Measurements from ENCODE around the gene USP21.
A peak's percentile ranks its signal among the peaks of the same experiment; 100 is the strongest.

USP21 gene

DNA sequence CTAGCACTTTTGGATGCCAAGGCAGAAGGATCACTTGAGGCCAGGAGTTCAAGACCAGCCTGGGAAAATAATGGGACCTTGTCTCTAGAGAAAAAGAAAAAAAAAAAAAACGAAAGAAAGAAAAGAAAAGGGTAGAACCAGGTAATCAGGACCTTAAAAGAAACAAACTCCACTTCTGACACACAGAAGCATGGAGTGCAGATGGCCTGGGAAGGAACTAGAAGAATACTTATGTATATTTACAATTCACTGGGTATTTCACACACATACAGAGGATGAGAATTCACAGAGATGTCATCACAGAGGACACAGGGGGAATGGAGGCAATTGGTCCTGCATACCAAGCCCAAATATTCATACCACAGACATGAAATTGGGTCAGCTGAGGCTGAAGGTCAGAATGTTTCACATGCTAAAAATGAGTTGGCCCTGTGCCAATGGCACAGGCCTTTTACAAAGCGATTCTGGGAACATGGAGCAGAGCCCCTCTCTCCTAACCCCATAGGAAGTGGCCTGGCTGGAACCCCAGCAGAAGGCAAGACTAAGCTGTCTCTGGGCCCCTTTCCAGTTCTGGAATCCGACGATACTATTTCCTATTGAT is 13.6 kb downstream of the USP21 start:
- Histone ChIP-seq H3K27ac (ENCODE audit: low read length) (peak overlapping the region; percentile 4; the same call in 1 of the 2 replicates), H3K4me1 (ENCODE audit: low read length) (peaks cover 35% of the 10 kb centered on the region), H3K9me2 (replicated peaks; ENCODE audit: insufficient read depth, low read length) (no peaks in the 10 kb centered on the region), H3K27me3 (replicated peaks; ENCODE audit: insufficient read depth, low read length) (no peaks in the 10 kb centered on the region), H3K9ac (ENCODE audit: low read length) (no peak overlapping the region; the same call in 1 of the 2 replicates), H3K36me3 (replicated peaks; ENCODE audit: insufficient read depth, low read length) (peaks cover 43% of the 10 kb centered on the region), H3K9me3 (replicated peaks; ENCODE audit: insufficient read depth, low read length) (no peaks in the 10 kb centered on the region), H4K20me1 (ENCODE audit: insufficient read depth, low read length) (0 out of 2 replicates have a peak, but pooled peaks cover 6% of the 10 kb centered on the region), H3K4me3 (ENCODE audit: low read length) (no peak overlapping the region), H2AFZ (ENCODE audit: low read length) (no peak overlapping the region), H3F3A (ENCODE audit: insufficient read depth, low read length) (peaks cover 50% of the 10 kb centered on the region), H3K4me2 (ENCODE audit: low read depth, low read length) (peak overlapping the region; percentile 11; the same call in 1 of the 2 replicates), H3K79me2 (ENCODE audit: low read length) (peaks cover 62% of the 10 kb centered on the region)
- no peak for TF ChIP-seq EZH2 (optimal IDR thresholded peaks at IDR 0.05; ENCODE audit: low read depth, low read length)
- TF ChIP-seq EZH2phosphoT487 (IDR thresholded peaks at IDR 0.05; ENCODE audit: low read length): no peak
- TF ChIP-seq, protein P1, sequence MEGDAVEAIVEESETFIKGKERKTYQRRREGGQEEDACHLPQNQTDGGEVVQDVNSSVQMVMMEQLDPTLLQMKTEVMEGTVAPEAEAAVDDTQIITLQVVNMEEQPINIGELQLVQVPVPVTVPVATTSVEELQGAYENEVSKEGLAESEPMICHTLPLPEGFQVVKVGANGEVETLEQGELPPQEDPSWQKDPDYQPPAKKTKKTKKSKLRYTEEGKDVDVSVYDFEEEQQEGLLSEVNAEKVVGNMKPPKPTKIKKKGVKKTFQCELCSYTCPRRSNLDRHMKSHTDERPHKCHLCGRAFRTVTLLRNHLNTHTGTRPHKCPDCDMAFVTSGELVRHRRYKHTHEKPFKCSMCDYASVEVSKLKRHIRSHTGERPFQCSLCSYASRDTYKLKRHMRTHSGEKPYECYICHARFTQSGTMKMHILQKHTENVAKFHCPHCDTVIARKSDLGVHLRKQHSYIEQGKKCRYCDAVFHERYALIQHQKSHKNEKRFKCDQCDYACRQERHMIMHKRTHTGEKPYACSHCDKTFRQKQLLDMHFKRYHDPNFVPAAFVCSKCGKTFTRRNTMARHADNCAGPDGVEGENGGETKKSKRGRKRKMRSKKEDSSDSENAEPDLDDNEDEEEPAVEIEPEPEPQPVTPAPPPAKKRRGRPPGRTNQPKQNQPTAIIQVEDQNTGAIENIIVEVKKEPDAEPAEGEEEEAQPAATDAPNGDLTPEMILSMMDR (IDR thresholded peaks at IDR 0.05; ENCODE audit: low read length): no peak
- no peak for DNase-seq

DNA sequence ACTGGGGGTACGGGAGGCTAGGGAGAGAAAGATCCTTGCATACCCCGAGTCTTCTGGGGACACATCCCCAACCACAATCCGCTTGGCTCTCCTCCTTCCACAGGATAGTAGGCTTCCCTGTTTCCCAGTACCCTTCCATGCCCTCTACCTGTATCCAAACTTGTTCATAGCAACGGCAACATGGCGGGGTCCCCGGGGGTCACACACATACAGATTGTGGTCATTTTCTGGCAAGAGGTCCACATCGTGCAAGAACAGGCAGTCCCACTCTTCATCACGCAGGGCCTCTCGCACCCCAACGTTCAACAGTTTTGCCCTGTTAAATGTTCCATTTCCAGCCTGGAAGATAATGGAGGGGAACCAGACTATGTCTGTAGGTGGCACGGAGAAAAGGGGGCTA is 14.4 kb downstream of the USP21 start:
- H3K9me3 ChIP-seq (replicated peaks; ENCODE audit: insufficient read depth, low read length): no peaks in the 10 kb centered on the region
- H3K4me1 ChIP-seq (ENCODE audit: low read length): peaks cover 39% of the 10 kb centered on the region
- H3K27ac ChIP-seq (ENCODE audit: low read length): peak overlapping the region; percentile 4; the same call in 1 of the 2 replicates
- no peak for DNase-seq
- H3K36me3 ChIP-seq (replicated peaks; ENCODE audit: insufficient read depth, low read length): peaks cover 43% of the 10 kb centered on the region
- TF ChIP-seq EZH2phosphoT487 (IDR thresholded peaks at IDR 0.05; ENCODE audit: low read length): no peak
- TF ChIP-seq, protein P1 (IDR thresholded peaks at IDR 0.05; ENCODE audit: low read length): no peak
- TF ChIP-seq EZH2 (optimal IDR thresholded peaks at IDR 0.05; ENCODE audit: low read depth, low read length): no peak
- H3K27me3 ChIP-seq (replicated peaks; ENCODE audit: insufficient read depth, low read length): no peaks in the 10 kb centered on the region
- H3F3A ChIP-seq (ENCODE audit: insufficient read depth, low read length): peaks cover 53% of the 10 kb centered on the region
- peaks cover 62% of the 10 kb centered on the region for H3K79me2 ChIP-seq (ENCODE audit: low read length)
- peak overlapping the region; percentile 11; the same call in 1 of the 2 replicates for H3K4me2 ChIP-seq (ENCODE audit: low read depth, low read length)
- no peak overlapping the region for H2AFZ ChIP-seq (ENCODE audit: low read length)
- H3K9ac ChIP-seq (ENCODE audit: low read length): no peak overlapping the region
- H3K4me3 ChIP-seq (ENCODE audit: low read length): no peak overlapping the region
- 0 out of 2 replicates have a peak, but pooled peaks cover 6% of the 10 kb centered on the region for H4K20me1 ChIP-seq (ENCODE audit: insufficient read depth, low read length)
- no peaks in the 10 kb centered on the region for H3K9me2 ChIP-seq (replicated peaks; ENCODE audit: insufficient read depth, low read length)

DNA sequence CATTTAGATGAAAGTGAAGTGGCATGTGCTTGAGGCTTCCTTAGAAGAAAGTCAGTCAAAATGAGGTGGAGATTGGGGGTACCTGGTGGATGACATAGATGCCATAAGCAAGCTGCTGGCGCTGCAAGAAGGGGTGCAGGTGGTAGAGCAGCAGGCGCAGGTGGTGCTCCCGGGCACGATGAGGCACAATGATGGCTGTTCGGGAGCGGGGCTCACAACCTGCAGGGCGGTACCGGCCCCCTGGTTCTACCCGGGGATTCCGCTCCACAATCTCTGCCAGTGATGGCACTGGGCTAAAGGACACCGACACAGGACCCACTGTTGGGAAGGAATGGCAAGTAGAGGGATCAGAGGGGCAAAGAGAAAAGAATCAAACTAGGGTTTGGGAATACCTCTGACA is 15.6 kb downstream of the USP21 start:
- Histone ChIP-seq H3K27ac (ENCODE audit: low read length) (peak overlapping the region; percentile 91; the same call in 1 of the 2 replicates), H3K9me3 (replicated peaks; ENCODE audit: insufficient read depth, low read length) (no peaks in the 10 kb centered on the region), H3K9me2 (replicated peaks; ENCODE audit: insufficient read depth, low read length) (no peaks in the 10 kb centered on the region), H2AFZ (ENCODE audit: low read length) (no peak overlapping the region), H3K4me2 (ENCODE audit: low read depth, low read length) (peak overlapping the region; percentile 97), H4K20me1 (ENCODE audit: insufficient read depth, low read length) (0 out of 2 replicates have a peak, but pooled peaks cover 6% of the 10 kb centered on the region), H3K79me2 (ENCODE audit: low read length) (peaks cover 62% of the 10 kb centered on the region), H3K36me3 (replicated peaks; ENCODE audit: insufficient read depth, low read length) (peaks cover 43% of the 10 kb centered on the region), H3K27me3 (replicated peaks; ENCODE audit: insufficient read depth, low read length) (no peaks in the 10 kb centered on the region), H3K4me3 (ENCODE audit: low read length) (peak overlapping the region; percentile 88), H3K4me1 (ENCODE audit: low read length) (peaks cover 39% of the 10 kb centered on the region), H3F3A (ENCODE audit: insufficient read depth, low read length) (peaks cover 48% of the 10 kb centered on the region), H3K9ac (ENCODE audit: low read length) (peak overlapping the region; percentile 87; the same call in 1 of the 2 replicates)
- DNase-seq: no peak
- TF ChIP-seq EZH2 (optimal IDR thresholded peaks at IDR 0.05; ENCODE audit: low read depth, low read length) (no peak), EZH2phosphoT487 (IDR thresholded peaks at IDR 0.05; ENCODE audit: low read length) (no peak)
- TF ChIP-seq, protein P1 (IDR thresholded peaks at IDR 0.05; ENCODE audit: low read length): no peak

All from MM.1S (cell line).